NCI-H2227 (cell line): Measurements from ENCODE around the gene TPGS2.
A peak's percentile ranks its signal among the peaks of the same experiment; 100 is the strongest.
"Not testable (repeated sequence)": the region's sequence is repeated elsewhere in the genome, so short reads cannot be mapped to it uniquely, and the experiment has no call there.

Experiments used
- DNase-seq: peaks from one replicate; lab custom pipeline; 2025; ENCODE audit not compliant: unreplicated experiment; lab: John Stamatoyannopoulos, UW

TPGS2 gene

DNA sequence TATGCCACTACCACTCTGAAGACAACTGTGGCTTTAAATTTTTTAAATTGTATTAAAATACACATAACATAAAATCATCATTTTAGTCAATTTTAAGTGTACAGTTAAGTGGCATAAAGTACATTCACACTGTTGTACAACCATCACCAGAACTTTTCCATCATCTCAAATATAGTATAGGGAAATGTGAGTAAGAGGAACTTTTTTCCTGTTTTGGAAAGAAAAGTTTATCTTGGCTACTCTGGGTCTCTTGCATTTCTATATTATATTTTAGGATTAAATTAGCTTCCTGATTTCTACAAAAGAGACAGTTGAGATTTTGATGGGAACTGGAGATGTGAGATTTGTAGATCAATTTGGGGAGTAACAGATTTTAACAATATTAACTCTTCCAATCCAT is 3.3 kb downstream of the TPGS2 start:
- no peak for DNase-seq

GRCh38 chr18:36821681-36822080 is 7.1 kb downstream of the TPGS2 start:
- DNase-seq, result no peak

DNA sequence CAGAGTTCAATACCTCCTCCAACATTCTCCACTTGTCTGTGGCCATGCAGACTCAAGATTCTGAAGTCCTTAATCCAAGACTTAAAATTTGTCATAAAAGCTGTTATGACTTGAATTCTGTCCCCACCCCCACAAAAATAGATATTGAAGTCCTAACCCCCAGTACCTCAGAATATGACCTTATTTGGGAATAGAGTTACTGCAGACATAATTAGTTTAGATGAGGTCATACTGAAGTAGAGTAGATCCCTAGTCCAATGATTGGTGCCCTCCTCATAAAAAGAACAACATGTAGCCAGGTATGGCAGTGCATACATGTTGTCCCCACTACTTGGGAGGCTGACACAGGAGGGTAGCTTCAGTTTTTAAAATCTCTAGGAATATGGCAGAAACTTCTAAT is 9.2 kb downstream of the TPGS2 start:
- no peak for DNase-seq

DNA sequence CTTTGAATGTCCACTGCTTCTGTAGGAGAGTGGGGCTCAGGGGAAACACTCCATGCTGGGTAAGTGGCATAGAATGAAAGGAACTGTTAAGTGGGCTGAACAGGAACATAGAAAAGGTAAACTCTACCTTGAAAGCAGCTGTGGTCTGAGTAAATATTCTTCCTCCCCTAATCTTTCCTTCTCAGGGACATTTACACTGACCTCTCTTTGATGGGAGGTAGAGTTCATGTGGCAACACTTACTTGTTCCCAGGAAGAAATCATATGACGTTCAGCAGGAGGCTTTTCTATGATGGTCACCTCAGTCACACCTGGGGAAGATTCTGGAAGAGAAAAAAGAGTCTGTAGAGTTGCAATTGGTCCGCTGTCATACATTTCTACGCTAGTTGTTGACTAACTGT is 10.2 kb downstream of the TPGS2 start:
- no peak for DNase-seq

- DNase-seq, result no peak
Measured at GRCh38 chr18:36817039-36817438, 11.8 kb downstream of the TPGS2 start.

GRCh38 chr18:36816096-36816495 is 12.7 kb downstream of the TPGS2 start:
- not testable (repeated sequence) for DNase-seq

GRCh38 chr18:36814994-36815393 is 13.8 kb downstream of the TPGS2 start:
- peak; percentile 60 for DNase-seq

DNA sequence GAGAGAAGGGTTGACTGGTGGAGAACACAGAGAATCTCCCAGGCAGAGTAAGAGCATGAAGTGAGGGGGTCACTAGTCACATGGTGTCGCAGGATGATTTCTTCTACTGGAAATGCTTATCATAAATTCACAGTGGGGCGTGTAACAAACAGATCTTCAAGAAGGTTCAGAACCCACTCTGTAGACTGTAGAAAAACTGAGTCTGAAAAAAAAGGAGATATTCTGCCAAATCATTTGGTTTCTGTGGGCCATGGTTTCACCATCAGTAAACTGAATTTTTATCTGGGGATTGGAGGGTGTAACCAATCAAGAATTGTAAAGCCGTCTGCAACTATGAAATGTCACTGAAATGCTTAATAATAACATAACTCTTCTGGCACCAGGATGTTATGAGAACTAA is 15.0 kb downstream of the TPGS2 start:
- DNase-seq, result no peak

DNA sequence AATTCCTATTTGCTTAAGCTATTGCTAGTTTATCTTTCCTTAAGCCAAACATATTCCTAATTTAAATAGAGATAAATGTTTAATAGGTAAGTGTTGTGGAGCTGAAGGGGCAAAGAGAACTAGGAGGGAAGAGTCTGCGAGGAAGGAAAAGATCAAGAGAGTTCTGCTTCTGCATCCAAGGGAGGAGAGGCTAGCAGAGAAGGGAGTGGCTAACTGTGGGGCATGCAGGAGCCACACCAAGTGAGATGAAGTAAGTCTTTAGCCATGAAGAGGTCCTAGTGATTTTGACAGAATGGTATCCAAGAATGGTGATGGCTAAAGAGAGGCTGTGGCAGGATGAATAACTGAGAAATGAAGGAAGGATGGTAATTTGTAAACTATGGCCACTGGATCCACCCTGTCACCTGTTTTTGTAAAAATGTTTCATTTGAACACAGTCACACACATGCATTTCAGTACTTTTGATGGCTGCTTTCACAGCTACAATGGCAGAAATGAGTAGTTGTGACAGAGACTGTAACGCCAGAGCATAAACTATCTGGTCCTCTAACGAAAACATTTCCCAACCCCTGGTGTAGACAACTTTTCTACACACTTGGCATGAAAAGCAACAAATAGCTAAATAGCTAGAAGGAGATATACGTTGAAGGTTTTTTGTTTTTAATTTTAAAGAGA is 15.6 kb downstream of the TPGS2 start:
- no peak for DNase-seq

- no peak for DNase-seq
Measured at GRCh38 chr18:36812678-36813077, 16.1 kb downstream of the TPGS2 start.

DNA sequence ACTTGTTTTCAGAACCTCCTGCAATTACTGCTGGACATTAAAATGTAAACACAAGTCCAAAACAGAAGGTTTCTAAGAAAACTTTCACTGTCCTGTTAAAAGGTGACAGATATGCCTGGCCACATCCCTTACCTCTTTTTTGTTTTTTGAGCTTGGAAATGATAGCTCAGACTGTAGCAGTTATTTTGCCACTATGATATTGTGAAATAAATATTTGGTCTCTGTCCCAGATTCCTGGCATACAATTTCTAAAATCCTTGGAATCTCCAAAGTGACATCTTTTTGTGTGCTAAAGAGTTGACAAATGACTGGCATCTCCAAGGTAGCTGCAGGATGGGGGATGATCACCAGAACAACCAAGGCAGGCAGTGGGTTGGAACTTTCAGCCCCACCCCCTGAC is 16.8 kb downstream of the TPGS2 start:
- DNase-seq, result no peak

DNA sequence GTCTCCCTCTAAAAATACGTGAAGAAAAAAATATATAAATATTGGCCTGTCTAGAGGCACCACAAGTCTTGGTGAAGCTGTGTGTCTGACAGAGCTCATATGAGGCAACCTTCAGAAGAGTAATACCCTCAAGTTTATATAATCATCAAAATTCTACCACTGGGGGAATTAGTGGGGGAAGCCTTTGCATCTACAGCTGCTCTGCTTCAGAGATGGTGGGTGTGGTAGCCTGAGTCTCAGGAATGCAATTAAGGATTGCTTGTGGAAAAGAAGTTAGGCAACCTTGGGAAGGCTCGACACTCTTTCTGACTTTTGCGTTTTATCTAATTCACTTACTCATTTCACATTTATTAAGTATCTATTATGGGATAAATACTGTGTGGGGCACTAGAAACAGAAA is 17.4 kb downstream of the TPGS2 start:
- DNase-seq, result no peak

DNA sequence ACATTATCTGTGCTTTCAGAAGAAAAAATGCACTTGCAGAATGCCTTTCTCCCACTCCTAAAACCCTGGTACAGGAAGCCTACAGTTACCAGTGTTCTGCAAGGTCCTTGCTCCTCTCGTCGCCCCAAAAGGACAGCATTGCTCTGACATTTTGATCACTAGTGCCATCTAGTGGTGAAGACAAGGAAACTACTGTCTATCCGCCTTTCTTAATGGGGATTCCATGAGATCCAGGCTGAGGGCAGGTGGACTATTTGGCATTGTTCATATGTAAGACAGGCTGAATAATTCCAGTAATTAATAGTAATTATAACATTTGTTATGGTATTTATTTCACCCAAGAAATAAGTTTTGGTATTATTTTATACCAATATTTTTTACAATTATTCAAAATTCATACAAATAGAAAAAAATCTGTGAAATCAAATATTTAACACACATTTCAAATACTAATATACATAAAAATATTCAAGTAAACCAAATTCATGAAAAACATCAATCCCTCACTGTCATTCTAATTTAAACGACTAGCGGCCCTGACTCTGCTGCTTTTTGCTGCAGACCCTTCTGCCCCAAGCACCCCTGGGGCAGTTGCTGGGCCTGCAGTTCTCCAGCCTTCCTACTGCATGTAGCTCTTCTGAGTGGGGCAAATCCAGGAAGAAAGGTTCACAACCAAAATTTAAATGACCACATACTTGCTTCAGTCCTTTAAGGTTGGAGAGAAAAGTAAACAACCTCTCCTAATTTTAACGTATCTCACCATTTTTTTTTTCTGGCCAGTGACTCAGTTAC is 19.0 kb downstream of the TPGS2 start:
- peak; percentile 85 for DNase-seq

- no peak for DNase-seq
Measured at GRCh38 chr18:36808681-36809080, 20.1 kb downstream of the TPGS2 start.

- no peak for DNase-seq
Measured at GRCh38 chr18:36805105-36805504, 23.7 kb downstream of the TPGS2 start.

- peak; percentile 22 for DNase-seq
Measured at GRCh38 chr18:36798738-36799473, 29.9 kb downstream of the TPGS2 start.

DNA sequence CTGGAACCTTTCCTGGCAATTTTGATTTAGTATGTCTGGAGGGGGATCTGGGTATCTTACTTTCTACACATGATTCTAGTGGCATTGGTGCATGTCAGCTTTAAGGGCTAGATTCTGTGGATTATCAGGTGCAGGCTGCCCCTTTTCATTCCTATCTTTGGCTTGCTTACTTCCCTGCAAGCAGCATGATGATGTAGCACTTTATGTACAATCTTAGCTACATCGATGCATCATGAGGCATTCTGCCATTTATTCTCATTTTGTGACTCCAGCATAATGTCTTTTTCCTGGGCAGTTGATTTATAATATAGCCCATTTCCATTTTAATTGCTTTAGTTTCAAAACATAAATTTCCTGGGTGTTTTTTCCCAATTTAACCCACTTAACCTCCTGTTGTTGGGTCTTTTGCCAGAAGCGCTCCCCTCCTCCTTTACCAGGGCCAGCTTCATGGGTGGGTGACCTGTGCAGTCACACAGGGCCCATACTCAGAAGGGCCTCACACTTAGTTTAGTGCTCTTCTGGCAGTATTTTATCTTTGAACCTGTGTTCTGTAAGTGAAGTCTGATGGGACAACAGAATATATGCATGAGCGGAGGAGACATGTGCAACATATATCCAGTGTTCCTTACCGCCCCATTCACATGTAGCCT is 36.0 kb downstream of the TPGS2 start:
- no peak for DNase-seq

DNA sequence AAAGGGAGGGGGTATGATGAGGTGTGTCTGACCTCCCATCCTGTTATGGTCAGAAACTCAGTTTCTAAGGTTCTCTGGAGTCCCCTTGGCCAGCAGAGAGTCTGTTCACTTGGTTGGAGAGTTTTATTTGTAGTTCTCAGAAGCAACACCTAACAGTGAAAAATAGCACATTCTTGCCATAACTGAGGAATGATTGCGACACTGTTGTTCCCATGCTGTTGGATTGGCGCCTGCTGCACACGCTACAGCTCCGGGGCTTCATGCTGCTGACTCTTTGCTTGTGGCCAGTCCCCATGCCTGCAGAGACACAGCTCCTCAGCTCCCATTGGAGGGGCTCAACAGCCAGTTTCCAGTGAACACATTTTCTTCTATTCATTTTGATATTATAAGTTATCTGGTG is 42.1 kb downstream of the TPGS2 start:
- no peak for DNase-seq

DNA sequence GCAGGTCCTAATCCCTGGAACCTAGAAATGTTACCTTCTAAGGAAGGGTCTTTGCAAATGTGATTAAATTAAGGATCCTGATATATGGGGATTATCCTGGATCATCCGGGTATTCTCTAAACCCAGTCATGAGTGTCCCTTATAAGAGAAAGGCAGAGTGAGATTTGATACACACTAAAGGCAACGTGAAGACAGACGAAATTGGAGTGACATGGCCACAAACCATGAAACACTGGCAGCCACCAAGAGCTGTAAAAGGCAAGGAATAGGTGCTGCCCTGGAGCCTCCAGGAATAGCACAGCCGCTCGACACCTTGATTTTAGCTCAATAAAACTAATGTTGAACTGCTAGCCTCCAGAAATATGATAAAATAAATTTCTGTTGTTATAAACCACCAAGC is 45.0 kb downstream of the TPGS2 start:
- no peak for DNase-seq

DNA sequence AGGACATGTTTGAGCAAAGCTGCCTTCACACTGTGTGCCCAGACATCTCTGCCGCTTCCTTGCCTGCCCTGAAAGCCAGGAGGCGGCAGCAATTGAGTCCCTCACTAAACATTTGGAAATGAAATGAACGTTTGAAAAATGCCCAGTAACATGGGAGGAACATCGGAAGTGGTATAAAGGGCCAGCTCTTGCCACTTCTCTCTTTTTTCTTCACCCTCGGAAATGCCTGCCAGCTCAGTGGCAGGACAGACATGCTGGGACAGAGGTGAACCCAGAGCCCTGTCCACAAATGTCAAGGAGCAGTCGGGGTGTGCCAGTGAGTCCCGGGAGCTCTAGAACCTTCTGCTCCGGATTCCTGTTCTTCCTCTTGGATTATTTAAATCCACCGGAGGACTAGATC is 46.1 kb downstream of the TPGS2 start:
- no peak for DNase-seq

DNA sequence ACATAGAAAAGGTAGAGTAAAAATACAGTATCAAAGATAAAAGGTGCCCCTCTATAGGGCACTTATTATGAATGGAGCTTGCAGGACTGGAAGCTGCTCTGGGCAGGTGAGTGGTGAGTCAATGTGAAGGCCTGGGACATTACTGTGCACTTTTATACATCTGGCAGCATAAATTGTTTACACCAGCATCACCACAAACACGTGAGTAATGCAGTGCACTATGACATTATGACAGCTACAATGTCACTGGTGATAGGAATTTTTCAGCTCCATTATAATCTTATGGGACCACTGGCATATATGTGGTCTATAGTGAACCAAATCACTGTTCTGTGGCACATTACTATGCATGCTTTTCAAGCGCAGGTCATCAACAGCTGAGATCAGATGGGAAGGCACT is 48.1 kb downstream of the TPGS2 start:
- no peak for DNase-seq

DNA sequence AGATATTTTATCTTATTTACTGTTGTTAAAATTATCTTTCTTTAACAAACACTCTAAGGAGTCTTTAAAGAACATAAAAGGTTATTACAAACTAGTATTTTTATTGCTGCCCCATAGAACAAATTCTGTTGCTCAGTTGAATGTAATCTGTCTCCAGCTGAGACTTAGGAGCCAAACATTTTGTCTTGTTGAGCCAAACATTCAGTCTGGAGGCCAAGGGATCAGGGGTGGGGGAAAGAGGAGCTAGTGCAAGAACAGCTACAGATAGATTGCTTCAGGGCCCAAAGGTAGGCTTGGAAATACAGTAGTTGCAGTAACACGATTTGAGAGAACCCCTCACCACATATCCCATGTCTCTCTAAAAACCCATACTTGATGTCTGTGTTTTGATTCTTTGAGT is 51.2 kb downstream of the TPGS2 start:
- no peak for DNase-seq
